22Rv1 (cell line): Measurements from ENCODE around the gene TCF25.

Experiments
- H3K27ac ChIP-seq: fragments of 450-650 bp; 2 replicates; pipeline ENCODE4 v1.5.1; 2017
- CTCF ChIP-seq: fragments of 450-650 bp; IDR thresholded peaks from 2 replicates; pipeline ENCODE4 v1.5.1; 2017; ENCODE audit warnings: mild to moderate bottlenecking
- ZFX ChIP-seq: fragments of 450-650 bp; IDR thresholded peaks from 2 replicates; pipeline ENCODE4 v1.6.1; 2017; ENCODE audit warnings: antibody characterized with exemption, borderline replicate concordance

Gene TCF25

GRCh38 chr16:89890886-89891657 lies 17.7 kb downstream of the TCF25 start:
- H3K27ac ChIP-seq, result no peak overlapping the region
- no peak for TF ChIP-seq CTCF
- no peak for TF ChIP-seq ZFX

GRCh38 chr16:89892055-89892630 lies 18.8 kb downstream of the TCF25 start:
- TF ChIP-seq CTCF (no peak), ZFX (no peak)
- no peak overlapping the region for H3K27ac ChIP-seq

DNA sequence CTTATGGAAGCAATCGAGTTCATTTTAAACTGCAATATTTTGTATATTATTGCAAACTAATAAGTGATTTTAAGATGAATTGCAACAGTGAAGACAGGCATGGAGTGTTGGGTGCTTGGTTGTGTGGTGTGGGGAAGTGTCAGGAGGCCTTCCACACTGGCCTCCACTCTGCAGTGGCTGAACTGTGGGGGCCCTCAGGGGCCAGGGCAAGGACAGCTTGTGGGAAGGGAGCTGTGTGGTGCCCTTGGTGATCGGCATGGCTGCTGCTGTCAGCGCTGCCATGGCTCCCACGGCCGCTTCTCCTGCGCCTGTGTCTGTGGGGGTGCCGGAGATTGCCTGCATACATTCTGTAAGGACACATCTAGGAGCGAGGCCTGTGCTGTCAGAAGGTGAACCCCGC lies 19.2 kb downstream of the TCF25 start:
- TF ChIP-seq ZFX, result no peak
- no peak for TF ChIP-seq CTCF
- no peak overlapping the region for H3K27ac ChIP-seq

DNA sequence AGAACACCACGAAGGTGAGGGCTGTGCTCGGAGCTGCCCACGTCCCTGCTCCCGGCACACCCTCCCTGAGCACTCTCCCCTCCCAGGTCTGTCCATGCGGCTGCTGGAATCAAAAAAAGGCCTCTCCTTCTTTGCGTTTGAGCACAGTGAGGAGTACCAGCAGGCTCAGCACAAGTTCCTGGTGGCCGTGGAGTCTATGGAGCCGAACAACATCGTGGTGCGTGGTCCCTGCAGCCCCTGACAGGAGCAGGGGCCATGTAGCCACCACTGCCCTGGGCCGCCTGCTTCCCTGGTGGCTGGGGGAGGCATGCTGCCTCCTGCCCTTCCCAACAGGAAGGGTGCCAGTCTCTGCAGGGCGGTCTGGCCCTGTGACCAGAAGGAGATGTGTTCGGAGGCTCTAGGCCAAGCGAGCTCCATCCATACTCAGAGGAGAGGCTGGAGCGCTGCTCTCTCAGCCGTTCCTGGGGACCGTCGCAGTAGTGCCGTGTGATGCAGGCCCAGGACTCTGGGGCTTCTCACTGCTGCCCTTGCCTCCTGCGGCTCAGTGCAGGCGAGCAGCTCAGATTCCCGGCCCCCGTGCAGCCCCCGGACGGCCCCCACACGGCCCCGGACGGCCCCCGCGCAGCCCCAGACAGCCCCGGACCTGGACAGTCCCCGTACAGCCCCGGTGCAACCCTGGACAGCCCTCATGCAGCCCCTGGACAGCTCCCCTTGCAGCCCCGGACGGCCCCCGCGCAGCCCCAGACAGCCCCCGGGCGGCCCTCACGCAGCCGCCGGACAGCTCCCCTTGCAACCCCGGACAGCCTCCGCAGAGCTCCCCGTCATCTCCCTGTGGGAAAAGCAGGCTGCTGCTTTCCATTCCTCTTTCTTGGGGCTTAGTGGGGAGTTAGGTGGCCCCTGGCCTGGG lies 20.5 kb downstream of the TCF25 start:
- no peak overlapping the region for H3K27ac ChIP-seq
- TF ChIP-seq ZFX (no peak), CTCF (no peak)

- TF ChIP-seq CTCF (no peak), ZFX (no peak)
- H3K27ac ChIP-seq, result no peak overlapping the region
Measured at GRCh38 chr16:89895482-89896250, 22.3 kb downstream of the TCF25 start.

DNA sequence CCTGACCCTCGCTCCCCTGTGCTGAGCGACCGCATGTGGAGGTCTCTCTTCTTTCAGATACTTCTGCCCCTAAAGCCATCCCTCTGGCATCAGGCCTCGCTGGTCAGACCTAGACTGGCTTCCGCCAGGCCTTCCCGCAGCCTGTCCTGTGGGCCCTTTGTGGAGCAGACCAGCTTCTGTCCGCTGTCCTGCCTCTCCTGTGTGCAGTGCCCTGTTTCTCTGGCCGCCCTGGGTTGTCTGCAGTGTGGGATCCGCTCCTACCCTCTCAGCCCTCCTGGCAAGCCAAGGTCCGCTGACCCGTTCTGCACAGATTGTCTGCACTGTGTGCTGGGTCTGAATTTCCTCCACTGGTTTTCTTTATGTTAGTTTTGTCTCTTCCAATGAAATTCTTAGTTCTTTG lies 23.8 kb downstream of the TCF25 start:
- TF ChIP-seq CTCF (no peak), ZFX (no peak)
- no peak overlapping the region for H3K27ac ChIP-seq
